HG02642 (cell line): ENCODE results near the gene MRAS.
"Not testable (repeated sequence)": the region's sequence is repeated elsewhere in the genome, so short reads cannot be mapped to it uniquely, and the experiment has no call there.

Experiments used
- ATAC-seq: cut with Tn5 transposase; IDR thresholded peaks from one replicate; pipeline ENCODE4 v1.9.1; 2021; ENCODE audit warnings: mild to moderate bottlenecking; ENCODE audit not compliant: unreplicated experiment, poor library complexity

MRAS gene

GRCh38 chr3:138364356-138365252 lies 16.2 kb downstream of the MRAS start:
- no peak for ATAC-seq

- no peak for ATAC-seq
These were observed 16.8 kb downstream of the MRAS start for GRCh38 chr3:138365253-138365555.

GRCh38 chr3:138366006-138366759 lies 17.8 kb downstream of the MRAS start:
- no peak for ATAC-seq

- ATAC-seq, result no peak
These were observed 19.0 kb downstream of the MRAS start for GRCh38 chr3:138367326-138367850.

GRCh38 chr3:138367911-138368310 lies 19.5 kb downstream of the MRAS start:
- no peak for ATAC-seq

- no peak for ATAC-seq
These were observed 20.9 kb downstream of the MRAS start for GRCh38 chr3:138369151-138369900.

GRCh38 chr3:138370321-138370720 lies 21.9 kb downstream of the MRAS start:
- no peak for ATAC-seq

- ATAC-seq, result peak; percentile 99
These were observed 22.9 kb downstream of the MRAS start for GRCh38 chr3:138371070-138371965.

- no peak for ATAC-seq
These were observed 24.8 kb downstream of the MRAS start for GRCh38 chr3:138373087-138373735.

- ATAC-seq, result no peak
These were observed 25.3 kb downstream of the MRAS start for GRCh38 chr3:138373736-138374094.

- no peak for ATAC-seq
These were observed 26.3 kb downstream of the MRAS start for GRCh38 chr3:138374573-138375134.

- ATAC-seq, result no peak
These were observed 27.1 kb downstream of the MRAS start for GRCh38 chr3:138375447-138375846.

- ATAC-seq, result no peak
These were observed 28.3 kb downstream of the MRAS start for GRCh38 chr3:138376663-138377062.

- ATAC-seq, result not testable (repeated sequence)
These were observed 28.8 kb downstream of the MRAS start for GRCh38 chr3:138377212-138377611.

- no peak for ATAC-seq
These were observed 29.4 kb downstream of the MRAS start for GRCh38 chr3:138377804-138378203.

GRCh38 chr3:138378331-138378730 lies 30.0 kb downstream of the MRAS start:
- no peak for ATAC-seq

GRCh38 chr3:138378990-138379389 lies 30.6 kb downstream of the MRAS start:
- ATAC-seq, result no peak

GRCh38 chr3:138381413-138381901 lies 33.1 kb downstream of the MRAS start:
- no peak for ATAC-seq
